Esophagus squamous epithelium (tissue), 4 donors: ENCODE measurements around the gene RGL3.

Experiments
- POLR2A ChIP-seq, 4 donors: fragments of 450-650 bp; IDR thresholded peaks; one replicate each; pipeline ENCODE4 v1.6.1; 2017; ENCODE audit warnings: antibody characterized with exemption in 4 of 4, mild to moderate bottlenecking in 4 of 4, moderate library complexity in 3 of 4
- TF ChIP-seq, protein P1 (sequence below), 6 experiments: fragments of 450-650 bp in 4 of 6; fragments of 200-600 bp in 2 of 6; sonication (generic) in 2 of 6; IDR thresholded peaks; one replicate each; pipeline ENCODE4 v1.5.1; 2016 to 2019; ENCODE audit warnings: antibody characterized with exemption in 6 of 6, mild to moderate bottlenecking in 4 of 6, moderate library complexity in 4 of 6

DNA sequence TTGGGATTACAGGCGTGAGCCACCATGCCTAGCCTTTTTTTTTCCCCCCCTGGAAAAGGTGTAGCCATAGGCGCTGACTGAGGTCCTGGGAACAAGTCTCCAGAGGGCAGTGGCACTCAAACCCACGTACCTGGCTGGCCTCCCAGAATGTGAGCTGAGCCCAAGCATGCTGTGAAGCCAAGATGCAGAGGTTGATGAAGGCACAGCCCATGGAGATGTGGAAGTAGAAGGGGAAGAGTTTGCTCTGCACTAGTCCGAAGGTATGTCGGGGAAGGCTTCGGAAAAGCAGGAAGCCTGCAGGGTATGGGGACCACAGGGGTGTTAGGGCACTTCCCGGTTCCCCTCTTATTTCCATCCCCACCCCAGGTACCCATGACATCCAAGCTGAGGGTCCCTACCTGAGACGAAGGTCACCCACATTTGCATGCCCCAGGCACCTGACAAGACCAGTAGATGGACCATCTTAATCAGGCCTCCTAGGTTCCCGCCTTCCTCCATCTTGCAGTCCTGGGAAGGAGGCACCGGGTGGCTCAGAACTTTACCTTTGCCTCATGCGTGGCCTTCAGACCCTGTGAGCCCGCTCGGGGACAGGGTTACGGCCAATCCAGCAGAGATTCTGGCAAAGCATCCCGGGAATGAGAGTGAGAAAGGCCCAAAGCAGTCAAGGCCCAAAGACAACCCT is 73.9 kb downstream of the RGL3 start:
- TF ChIP-seq, protein P1, sequence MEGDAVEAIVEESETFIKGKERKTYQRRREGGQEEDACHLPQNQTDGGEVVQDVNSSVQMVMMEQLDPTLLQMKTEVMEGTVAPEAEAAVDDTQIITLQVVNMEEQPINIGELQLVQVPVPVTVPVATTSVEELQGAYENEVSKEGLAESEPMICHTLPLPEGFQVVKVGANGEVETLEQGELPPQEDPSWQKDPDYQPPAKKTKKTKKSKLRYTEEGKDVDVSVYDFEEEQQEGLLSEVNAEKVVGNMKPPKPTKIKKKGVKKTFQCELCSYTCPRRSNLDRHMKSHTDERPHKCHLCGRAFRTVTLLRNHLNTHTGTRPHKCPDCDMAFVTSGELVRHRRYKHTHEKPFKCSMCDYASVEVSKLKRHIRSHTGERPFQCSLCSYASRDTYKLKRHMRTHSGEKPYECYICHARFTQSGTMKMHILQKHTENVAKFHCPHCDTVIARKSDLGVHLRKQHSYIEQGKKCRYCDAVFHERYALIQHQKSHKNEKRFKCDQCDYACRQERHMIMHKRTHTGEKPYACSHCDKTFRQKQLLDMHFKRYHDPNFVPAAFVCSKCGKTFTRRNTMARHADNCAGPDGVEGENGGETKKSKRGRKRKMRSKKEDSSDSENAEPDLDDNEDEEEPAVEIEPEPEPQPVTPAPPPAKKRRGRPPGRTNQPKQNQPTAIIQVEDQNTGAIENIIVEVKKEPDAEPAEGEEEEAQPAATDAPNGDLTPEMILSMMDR (IDR thresholded peaks at IDR 0.05) = no peak
- no peak for TF ChIP-seq POLR2A (IDR thresholded peaks at IDR 0.05)
